ENCODE measurements around the gene FMN2.

FMN2 gene

GRCh38 chr1:240092301-240093119 is 827 bp downstream of the FMN2 start (continued):
- TF ChIP-seq ZNF324 (tag by site-specific recombination; IDR thresholded peaks at IDR 0.05) (no peak), ZBTB21 (tag by site-specific recombination; IDR thresholded peaks at IDR 0.05) (no peak), ZNF292 (tag by site-specific recombination; IDR thresholded peaks at IDR 0.05; ENCODE audit: borderline replicate concordance, low read depth) (no peak), ZNF830 (tag by site-specific recombination; IDR thresholded peaks at IDR 0.05; ENCODE audit: low read depth) (no peak), ZSCAN5A (tag by site-specific recombination; IDR thresholded peaks at IDR 0.05) (no peak), ZNF791 (tag by site-specific recombination; IDR thresholded peaks at IDR 0.05) (no peak; the same call in 1 of the 2 replicates), ZNF211 (tag by site-specific recombination; IDR thresholded peaks at IDR 0.05; ENCODE audit: low read depth) (no peak), ZNF768 (tag by site-specific recombination; IDR thresholded peaks at IDR 0.05) (no peak), ZNF707 (tag by site-specific recombination; IDR thresholded peaks at IDR 0.05) (no peak), SP2 (tag by site-specific recombination; IDR thresholded peaks at IDR 0.05) (no peak), ZFP69B (tag by site-specific recombination; IDR thresholded peaks at IDR 0.05) (no peak), ZSCAN30 (tag by site-specific recombination; IDR thresholded peaks at IDR 0.05) (peak; percentile 80), KLF8 (tag by site-specific recombination; IDR thresholded peaks at IDR 0.05) (no peak), PBX3 (CRISPR knock-in tag; IDR thresholded peaks at IDR 0.05) (no peak), ZNF404 (tag by site-specific recombination; IDR thresholded peaks at IDR 0.05) (no peak), ZNF112 (tag by site-specific recombination; IDR thresholded peaks at IDR 0.05) (no peak), ZBTB8A (tag by site-specific recombination; IDR thresholded peaks at IDR 0.05) (peak; percentile 69), ZFP37 (tag by site-specific recombination; IDR thresholded peaks at IDR 0.05) (peak; percentile 58), ZNF391 (tag by site-specific recombination; IDR thresholded peaks at IDR 0.05; ENCODE audit: borderline replicate concordance, low read depth) (no peak), ZSCAN4 (tag by site-specific recombination; IDR thresholded peaks at IDR 0.05) (no peak), ZBTB1 (tag by site-specific recombination; IDR thresholded peaks at IDR 0.05) (no peak), TCF7L2 (IDR thresholded peaks at IDR 0.05; ENCODE audit: borderline replicate concordance, low read depth, low read length) (no peak), ZNF449 (tag by site-specific recombination; IDR thresholded peaks at IDR 0.05) (no peak), ZNF560 (tag by site-specific recombination; IDR thresholded peaks at IDR 0.05; ENCODE audit: borderline replicate concordance) (no peak), ZBTB17 (tag by site-specific recombination; IDR thresholded peaks at IDR 0.05) (peak; percentile 95), ZNF544 (tag by site-specific recombination; IDR thresholded peaks at IDR 0.05) (no peak), ZNF37A (tag by site-specific recombination; IDR thresholded peaks at IDR 0.05) (no peak), ZNF354C (tag by site-specific recombination; IDR thresholded peaks at IDR 0.05; ENCODE audit: borderline replicate concordance, low read depth) (no peak), ZNF302 (tag by site-specific recombination; IDR thresholded peaks at IDR 0.05; ENCODE audit: low read depth) (no peak)
- TF ChIP-seq, protein P1, sequence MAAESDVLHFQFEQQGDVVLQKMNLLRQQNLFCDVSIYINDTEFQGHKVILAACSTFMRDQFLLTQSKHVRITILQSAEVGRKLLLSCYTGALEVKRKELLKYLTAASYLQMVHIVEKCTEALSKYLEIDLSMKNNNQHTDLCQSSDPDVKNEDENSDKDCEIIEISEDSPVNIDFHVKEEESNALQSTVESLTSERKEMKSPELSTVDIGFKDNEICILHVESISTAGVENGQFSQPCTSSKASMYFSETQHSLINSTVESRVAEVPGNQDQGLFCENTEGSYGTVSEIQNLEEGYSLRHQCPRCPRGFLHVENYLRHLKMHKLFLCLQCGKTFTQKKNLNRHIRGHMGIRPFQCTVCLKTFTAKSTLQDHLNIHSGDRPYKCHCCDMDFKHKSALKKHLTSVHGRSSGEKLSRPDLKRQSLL (tag by site-specific recombination; IDR thresholded peaks at IDR 0.05) = peak; percentile 98
- TF ChIP-seq, protein P2, sequence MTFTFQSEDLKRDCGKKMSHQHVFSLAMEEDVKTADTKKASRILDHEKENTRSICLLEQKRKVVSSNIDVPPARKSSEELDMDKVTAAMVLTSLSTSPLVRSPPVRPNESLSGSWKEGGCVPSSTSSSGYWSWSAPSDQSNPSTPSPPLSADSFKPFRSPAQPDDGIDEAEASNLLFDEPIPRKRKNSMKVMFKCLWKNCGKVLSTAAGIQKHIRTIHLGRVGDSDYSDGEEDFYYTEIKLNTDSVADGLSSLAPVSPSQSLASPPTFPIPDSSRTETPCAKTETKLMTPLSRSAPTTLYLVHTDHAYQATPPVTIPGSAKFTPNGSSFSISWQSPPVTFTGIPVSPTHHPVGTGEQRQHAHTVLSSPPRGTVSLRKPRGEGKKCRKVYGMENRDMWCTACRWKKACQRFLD (tag by site-specific recombination; IDR thresholded peaks at IDR 0.05) = no peak
- TF ChIP-seq, protein P3, sequence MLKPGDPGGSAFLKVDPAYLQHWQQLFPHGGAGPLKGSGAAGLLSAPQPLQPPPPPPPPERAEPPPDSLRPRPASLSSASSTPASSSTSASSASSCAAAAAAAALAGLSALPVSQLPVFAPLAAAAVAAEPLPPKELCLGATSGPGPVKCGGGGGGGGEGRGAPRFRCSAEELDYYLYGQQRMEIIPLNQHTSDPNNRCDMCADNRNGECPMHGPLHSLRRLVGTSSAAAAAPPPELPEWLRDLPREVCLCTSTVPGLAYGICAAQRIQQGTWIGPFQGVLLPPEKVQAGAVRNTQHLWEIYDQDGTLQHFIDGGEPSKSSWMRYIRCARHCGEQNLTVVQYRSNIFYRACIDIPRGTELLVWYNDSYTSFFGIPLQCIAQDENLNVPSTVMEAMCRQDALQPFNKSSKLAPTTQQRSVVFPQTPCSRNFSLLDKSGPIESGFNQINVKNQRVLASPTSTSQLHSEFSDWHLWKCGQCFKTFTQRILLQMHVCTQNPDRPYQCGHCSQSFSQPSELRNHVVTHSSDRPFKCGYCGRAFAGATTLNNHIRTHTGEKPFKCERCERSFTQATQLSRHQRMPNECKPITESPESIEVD (tag by site-specific recombination; IDR thresholded peaks at IDR 0.05) = no peak
